ENCODE data around the gene TMEM161A. TPM values are rescaled to one million over a fixed set of nuclear protein-coding genes. Genes with fewer than 3 reads are reported as not detected.

Gene TMEM161A
- polyA plus RNA-seq, 3 donors: 14.3 to 22.5 (median 15.3) TPM

- TF ChIP-seq, protein P1, sequence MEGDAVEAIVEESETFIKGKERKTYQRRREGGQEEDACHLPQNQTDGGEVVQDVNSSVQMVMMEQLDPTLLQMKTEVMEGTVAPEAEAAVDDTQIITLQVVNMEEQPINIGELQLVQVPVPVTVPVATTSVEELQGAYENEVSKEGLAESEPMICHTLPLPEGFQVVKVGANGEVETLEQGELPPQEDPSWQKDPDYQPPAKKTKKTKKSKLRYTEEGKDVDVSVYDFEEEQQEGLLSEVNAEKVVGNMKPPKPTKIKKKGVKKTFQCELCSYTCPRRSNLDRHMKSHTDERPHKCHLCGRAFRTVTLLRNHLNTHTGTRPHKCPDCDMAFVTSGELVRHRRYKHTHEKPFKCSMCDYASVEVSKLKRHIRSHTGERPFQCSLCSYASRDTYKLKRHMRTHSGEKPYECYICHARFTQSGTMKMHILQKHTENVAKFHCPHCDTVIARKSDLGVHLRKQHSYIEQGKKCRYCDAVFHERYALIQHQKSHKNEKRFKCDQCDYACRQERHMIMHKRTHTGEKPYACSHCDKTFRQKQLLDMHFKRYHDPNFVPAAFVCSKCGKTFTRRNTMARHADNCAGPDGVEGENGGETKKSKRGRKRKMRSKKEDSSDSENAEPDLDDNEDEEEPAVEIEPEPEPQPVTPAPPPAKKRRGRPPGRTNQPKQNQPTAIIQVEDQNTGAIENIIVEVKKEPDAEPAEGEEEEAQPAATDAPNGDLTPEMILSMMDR (IDR thresholded peaks at IDR 0.05): no peak
- intact Hi-C loops (cut with micrococcal nuclease): no loop called here
- DNase-seq: no peak
- Histone ChIP-seq H3K4me3 (replicated peaks in 1 of 3; ENCODE audit: low read depth in 2 of 3, low read length in 3 of 3) (no peak overlapping the region), H3K27me3 (ENCODE audit: control insufficient read depth in 2 of 2, insufficient read depth in 2 of 2, low read length in 2 of 2) (peaks cover 0 to 3% of the 10 kb centered on the region in 2 donors), H2AFZ (ENCODE audit: insufficient read depth, low read depth, low read length, poor library complexity, severe bottlenecking) (no peak overlapping the region), H3K9ac (ENCODE audit: insufficient read depth, low read length, poor library complexity, severe bottlenecking) (no peak overlapping the region), H3K4me1 (ENCODE audit: control insufficient read depth in 1 of 2, insufficient read depth in 2 of 2, low read length in 2 of 2) (peaks cover 0 to 8% of the 10 kb centered on the region in 2 donors), H3K27ac (ENCODE audit: low read depth in 1 of 2, low read length in 2 of 2) (no peak overlapping the region), H4K20me1 (ENCODE audit: insufficient read depth, low read length) (no peaks in the 10 kb centered on the region), H3K4me2 (replicated peaks; ENCODE audit: extremely low read depth, low read length, poor library complexity, severe bottlenecking) (no peak overlapping the region), H3K9me3 (replicated peaks in 1 of 2; ENCODE audit: control insufficient read depth in 1 of 2, insufficient read depth in 1 of 2, low read length in 2 of 2) (no peaks in the 10 kb centered on the region), H3K79me2 (ENCODE audit: insufficient read depth, low read length) (no peaks in the 10 kb centered on the region), H3K36me3 (replicated peaks in 1 of 2; ENCODE audit: control insufficient read depth in 1 of 2, insufficient read depth in 2 of 2, low read length in 2 of 2) (no peaks in the 10 kb centered on the region)
- 100% methylated on average over 4 of the region's 9 CpGs for whole genome bisulfite sequencing (ENCODE audit: insufficient coverage)
- Mint-ChIP-seq H3K36me3 (peaks cover 0 to 2% of the 10 kb centered on the region in 2 donors), H3K4me1 (peaks cover 7% of the 10 kb centered on the region), H3K9me3 (peaks cover 0 to 3% (median 0%) of the 10 kb centered on the region in 7 donors), H3K27me3 (ENCODE audit: low read depth in 3 of 3) (peaks cover 7 to 15% (median 12%) of the 10 kb centered on the region in 3 donors), H3K27ac (no peak overlapping the region), H3K4me3 (no peak overlapping the region)
Measured at GRCh38 chr19:19111967-19112580, 26.2 kb downstream of the TMEM161A start.

- Histone ChIP-seq H3K27ac (ENCODE audit: low read depth in 1 of 2, low read length in 2 of 2) (no peak overlapping the region), H4K20me1 (ENCODE audit: insufficient read depth, low read length) (no peaks in the 10 kb centered on the region), H3K9me3 (replicated peaks in 1 of 2; ENCODE audit: control insufficient read depth in 1 of 2, insufficient read depth in 1 of 2, low read length in 2 of 2) (no peaks in the 10 kb centered on the region), H3K9ac (ENCODE audit: insufficient read depth, low read length, poor library complexity, severe bottlenecking) (no peak overlapping the region), H3K36me3 (replicated peaks in 1 of 2; ENCODE audit: control insufficient read depth in 1 of 2, insufficient read depth in 2 of 2, low read length in 2 of 2) (no peaks in the 10 kb centered on the region), H3K4me2 (replicated peaks; ENCODE audit: extremely low read depth, low read length, poor library complexity, severe bottlenecking) (no peak overlapping the region), H3K4me3 (replicated peaks in 1 of 3; ENCODE audit: low read depth in 2 of 3, low read length in 3 of 3) (no peak overlapping the region), H3K4me1 (ENCODE audit: control insufficient read depth in 1 of 2, insufficient read depth in 2 of 2, low read length in 2 of 2) (peaks cover 0 to 8% of the 10 kb centered on the region in 2 donors), H3K27me3 (ENCODE audit: control insufficient read depth in 2 of 2, insufficient read depth in 2 of 2, low read length in 2 of 2) (peaks cover 0 to 3% of the 10 kb centered on the region in 2 donors), H2AFZ (ENCODE audit: insufficient read depth, low read depth, low read length, poor library complexity, severe bottlenecking) (no peak overlapping the region), H3K79me2 (ENCODE audit: insufficient read depth, low read length) (no peaks in the 10 kb centered on the region)
- Mint-ChIP-seq H3K4me3 (peak overlapping the region in 1 of 2 donors; percentile 60), H3K9me3 (peaks cover 0 to 3% (median 0%) of the 10 kb centered on the region in 7 donors), H3K4me1 (peaks cover 7% of the 10 kb centered on the region), H3K27ac (no peak overlapping the region), H3K27me3 (ENCODE audit: low read depth in 3 of 3) (peaks cover 7 to 15% (median 12%) of the 10 kb centered on the region in 3 donors), H3K36me3 (peaks cover 0 to 2% of the 10 kb centered on the region in 2 donors)
- no peak for DNase-seq
- 79% methylated on average over 15 of the region's 15 CpGs for WGBS (ENCODE audit: insufficient coverage)
- intact Hi-C loops (cut with micrococcal nuclease): no loop called here
- TF ChIP-seq, protein P1 (IDR thresholded peaks at IDR 0.05): no peak
Measured at GRCh38 chr19:19111136-19111835, 27.0 kb downstream of the TMEM161A start.

All from CD14-positive monocyte (primary cell).